ENCODE data around the gene BIVM.

BIVM gene

DNA sequence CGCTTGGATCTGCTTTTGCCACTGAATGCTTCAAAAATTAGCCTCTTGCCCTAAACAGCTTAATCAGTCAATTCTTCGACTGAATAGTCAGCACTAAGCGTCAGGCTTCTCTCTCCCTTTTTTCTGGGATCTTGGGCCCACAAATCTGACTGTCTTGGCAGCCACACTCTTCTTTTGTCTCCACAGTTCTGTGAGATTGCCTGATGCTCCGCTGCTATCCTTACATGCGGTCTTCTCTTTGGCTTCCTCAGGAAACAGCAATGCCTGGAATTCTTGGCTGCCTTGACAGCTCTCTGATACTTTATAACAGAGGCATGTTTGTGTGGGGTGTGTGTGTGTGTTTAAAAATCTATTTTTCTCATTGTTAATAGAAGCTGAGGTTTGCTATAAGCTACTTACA is 79.6 kb downstream of the BIVM start:
- no peak for DNase-seq (ENCODE audit: low read depth, low spot score)

DNA sequence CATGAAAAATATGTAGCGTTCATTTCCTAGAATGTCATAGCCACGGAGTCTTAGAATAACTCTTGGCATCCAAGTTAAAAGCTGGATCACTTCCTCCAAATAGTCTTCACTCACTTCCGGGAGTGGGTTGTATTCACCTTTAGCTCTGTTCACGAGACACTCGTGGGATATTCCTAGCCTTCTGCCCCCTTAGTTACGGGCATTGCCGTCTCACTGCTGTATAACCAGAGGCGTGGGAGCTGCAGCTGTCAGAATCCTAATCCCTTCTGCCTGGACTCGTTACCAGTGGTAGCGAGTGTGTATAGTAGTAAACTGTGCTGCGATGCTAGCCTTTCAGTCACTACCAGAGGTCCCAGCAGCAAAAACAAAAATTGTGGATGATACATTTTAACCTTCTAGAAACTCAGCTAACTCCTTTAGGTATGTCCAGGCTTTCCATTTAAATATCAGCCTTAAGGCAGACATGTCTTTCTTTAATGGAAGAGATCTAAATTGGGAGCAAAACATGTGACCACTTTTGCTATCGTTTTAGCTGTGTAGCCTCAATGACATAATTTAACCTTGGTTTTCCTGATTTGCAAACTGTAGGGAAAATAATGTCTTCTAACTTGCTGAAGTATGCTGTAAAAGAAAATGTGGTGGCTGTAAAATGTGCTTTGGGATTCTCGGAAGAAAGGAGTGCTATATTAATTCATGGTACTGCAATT is 81.0 kb downstream of the BIVM start:
- DNase-seq (ENCODE audit: low read depth, low spot score), result no peak

GRCh38 chr13:102881819-102882686 is 83.1 kb downstream of the BIVM start:
- no peak for DNase-seq (ENCODE audit: low read depth, low spot score)
